Measurements from ENCODE around the gene ZBP1. TPM values are rescaled to one million over a fixed set of nuclear protein-coding genes. Genes with fewer than 3 reads are reported as not detected.

The ZBP1 gene, protein sequence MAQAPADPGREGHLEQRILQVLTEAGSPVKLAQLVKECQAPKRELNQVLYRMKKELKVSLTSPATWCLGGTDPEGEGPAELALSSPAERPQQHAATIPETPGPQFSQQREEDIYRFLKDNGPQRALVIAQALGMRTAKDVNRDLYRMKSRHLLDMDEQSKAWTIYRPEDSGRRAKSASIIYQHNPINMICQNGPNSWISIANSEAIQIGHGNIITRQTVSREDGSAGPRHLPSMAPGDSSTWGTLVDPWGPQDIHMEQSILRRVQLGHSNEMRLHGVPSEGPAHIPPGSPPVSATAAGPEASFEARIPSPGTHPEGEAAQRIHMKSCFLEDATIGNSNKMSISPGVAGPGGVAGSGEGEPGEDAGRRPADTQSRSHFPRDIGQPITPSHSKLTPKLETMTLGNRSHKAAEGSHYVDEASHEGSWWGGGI
- 0.33 TPM for polyA plus RNA-seq (ENCODE audit: insufficient read length)

DNA sequence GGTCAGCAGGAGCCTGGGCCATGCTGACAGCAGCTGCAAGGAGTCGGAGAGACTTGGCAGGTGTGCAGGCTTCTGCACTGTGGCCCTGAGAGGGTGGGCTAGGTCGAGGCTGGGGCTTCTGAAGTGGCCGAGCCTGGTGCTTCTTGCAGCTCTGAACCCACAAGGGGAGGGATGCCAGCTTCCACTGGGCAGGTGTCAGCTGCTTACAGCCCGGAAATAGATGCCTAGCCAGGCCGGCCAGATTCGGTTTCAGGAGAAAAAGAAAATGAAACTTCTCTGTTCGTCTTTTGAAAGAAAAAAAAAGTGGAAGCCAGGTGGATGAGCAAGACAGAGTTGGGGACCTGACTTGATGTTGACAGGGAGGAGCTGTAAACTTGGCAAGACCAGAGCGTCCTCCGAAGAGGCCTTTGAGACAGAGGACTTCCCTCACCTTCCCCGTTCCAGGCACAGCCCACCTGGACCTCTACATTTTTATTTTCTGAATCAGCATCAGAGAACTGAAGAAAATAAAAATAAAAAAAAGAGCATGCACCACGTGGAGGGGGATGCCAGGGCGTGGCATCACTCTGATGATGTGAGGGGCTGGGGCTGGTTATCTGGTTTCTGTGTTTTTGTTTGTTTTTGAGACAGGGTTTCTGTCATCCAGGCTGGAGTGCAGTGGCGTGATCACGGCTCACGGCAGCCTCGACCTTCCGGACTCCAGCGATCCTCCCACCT is at the start of gene ZBP1:
ZBP1 (minus strand) TSS at position 153 of the 717 bp plus-strand sequence; CDS start at position 22, 131 bp downstream.
- no peak for DNase-seq (ENCODE audit: low read depth)

DNA sequence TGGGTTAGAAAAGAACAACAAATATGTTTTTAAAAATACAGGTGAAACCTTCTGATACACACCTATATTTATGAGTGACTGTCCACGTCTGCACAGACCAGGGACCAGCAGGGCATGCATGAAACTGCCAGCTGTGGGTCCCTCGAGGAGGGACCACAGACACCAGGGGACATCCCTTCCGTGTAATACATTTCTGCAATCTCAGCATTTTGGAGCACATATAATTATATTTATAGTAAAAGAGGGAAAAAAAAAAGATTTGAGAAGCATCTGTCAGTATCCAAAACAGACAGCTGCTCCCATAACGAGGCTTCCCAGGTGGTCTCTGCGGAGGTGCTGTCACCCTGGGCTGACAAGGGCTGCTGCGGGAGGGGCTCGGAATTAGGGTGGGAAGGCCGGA is 49.4 kb upstream of the ZBP1 start:
- no peak for DNase-seq (ENCODE audit: low read depth)

DNA sequence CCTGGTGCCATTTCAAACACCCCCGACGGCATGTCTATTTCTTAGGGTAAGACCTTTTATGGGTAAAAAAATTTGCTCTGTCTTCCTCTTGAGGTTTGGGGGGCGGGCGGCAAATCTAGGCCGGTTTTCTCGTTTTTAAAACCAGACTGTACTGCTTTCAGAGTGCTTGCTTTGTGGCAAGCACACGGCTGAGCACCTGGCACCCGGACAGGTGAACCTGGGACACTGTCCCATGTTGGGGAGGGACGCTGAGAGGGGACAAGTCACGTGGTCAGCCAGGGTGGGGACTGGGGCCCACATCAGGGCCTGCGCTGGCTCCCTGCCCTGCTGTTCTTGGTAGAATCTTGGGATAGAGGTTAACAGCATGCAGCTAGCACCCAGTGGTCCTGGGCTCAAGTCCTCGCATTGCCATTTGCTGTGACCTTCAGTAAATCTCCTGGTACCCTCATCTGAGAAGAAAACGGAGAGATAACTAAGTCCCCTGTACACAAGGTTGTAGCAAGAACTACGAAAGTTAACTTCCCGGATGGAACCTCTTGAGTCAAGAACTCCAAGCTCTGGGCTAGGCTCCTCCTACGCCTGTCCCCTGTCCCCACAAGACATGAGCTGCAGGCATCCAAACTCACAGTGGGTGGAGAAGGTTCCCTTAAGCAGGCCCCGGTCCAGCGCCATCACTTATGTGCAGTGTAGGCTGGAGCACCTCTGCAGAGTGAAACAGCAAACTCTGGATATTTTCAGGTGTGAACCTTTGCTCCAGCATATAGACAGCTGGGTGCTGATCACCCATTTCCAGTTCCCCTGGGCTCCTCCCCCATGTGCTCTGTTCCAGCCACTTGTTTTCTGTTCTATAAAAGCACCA is 47.9 kb upstream of the ZBP1 start:
- DNase-seq (ENCODE audit: low read depth) = no peak

DNA sequence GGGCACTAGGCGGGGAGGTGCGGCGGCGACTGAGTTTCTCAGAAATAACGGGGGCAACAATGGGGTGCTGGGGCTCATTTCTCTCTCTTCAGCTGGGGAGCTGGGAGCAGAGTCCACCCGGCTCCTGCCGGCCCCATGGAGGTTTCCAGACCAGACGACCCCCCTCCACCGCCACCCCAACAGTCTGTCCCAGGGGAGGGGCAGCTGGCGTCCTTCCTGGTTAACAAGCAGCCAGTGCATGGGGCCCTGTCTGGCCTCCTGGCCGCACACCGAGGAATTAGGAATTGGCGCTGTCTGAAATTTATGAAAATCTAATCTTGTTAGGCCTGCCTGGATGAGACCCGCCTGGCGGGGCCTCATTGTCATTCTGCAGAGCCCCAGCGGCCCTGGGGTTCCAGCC is 47.2 kb upstream of the ZBP1 start:
- no peak for DNase-seq (ENCODE audit: low read depth)

DNA sequence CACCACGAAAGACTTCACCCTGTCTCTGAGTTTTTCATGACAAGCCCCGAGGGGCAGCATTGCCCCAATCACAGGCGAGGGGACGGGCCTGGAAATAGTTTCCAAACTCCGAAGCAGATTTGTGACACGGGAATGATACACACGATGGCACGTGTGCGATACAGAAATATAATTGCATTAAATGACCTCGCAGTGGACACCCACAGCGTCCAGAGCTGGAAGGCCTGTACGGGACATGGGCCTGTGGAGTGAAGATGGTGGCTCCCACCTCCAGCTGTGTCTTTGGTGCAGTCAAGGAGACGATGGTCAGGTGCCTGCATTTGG is 46.6 kb upstream of the ZBP1 start:
- DNase-seq (ENCODE audit: low read depth) = no peak

DNA sequence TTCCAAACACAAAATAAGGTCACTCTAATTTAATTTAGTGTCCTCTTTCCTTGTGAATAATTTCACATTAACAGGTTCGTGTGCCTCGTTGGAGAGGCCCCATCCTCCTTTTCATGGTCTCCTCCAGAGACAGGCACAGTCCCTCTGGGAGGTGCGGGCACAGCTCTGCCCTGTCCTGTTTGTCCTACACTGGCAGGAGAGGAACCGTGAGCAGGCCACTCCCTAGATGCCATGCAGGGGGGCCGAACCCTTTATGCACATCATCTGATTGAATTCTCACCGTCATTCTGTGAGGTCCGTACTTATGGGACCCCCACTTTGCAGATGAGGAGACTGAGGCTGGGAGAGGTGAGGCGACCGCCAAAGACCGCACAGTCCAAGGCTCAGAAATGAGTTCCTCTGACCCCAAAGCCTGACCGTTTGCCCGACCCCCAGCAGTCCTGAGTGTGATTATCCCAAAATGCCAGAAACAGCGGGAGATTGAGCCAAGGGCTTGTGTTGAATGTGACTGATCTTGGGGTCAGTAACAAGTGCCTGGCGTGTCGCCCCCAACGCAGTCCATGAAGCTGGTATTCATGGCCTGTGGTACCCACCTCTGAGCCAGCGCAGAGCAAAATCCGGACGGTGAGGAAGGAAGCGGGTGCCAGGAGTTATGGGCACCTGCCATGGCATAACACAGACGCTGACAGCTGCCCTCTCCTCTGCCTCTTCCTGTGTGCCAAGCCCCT is 46.0 kb upstream of the ZBP1 start:
- DNase-seq (ENCODE audit: low read depth) = no peak

DNA sequence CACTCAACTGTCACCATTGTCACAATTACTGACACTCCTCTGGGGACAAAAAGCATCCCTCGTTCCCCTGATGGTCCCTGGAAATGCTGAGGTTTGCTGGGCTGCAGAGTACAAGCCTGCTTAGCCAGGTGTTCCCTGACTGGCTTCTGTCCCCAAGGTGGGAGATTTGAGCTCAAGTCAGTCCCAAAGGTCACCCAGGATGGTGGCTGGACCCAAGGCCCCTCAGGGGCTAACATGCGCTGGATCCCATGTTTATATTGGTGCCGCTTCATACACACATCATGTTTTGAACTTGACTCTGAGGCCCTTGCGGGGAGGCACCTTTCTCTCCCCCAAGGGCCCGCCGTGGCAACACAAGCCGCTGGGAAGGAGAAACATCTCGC is 45.4 kb upstream of the ZBP1 start:
- no peak for DNase-seq (ENCODE audit: low read depth)

DNA sequence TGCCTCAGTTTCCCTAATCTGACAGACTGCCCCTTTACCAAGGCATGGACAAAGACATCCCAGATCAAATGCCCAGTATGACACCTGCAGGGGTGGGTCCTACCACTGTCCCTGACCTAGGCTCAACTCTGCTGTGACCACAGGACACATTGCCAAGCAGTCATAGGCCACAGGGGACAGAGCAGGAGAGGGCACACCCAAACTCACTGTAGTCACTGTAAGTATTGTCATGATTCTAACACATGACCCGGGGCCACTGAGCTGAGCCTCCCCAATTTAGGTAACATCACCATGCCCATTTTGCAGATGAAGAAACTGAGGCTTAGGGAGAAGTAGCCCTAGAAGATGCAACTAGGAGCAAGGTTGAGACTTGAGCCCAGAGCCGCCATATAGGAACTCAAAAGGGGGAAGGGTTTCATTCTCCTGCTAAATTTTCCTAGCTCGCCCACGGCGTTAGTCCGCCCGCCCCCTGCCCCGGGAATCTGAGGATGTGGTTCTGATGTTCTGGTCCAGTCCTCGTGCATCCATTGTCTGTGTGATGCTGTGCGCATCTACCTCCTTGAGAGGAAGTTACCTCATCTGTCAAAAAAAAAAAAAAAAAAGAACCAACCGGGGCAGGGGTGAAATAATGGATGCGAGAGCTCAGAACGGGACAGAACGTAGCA is 44.8 kb upstream of the ZBP1 start:
- DNase-seq (ENCODE audit: low read depth) = no peak

DNA sequence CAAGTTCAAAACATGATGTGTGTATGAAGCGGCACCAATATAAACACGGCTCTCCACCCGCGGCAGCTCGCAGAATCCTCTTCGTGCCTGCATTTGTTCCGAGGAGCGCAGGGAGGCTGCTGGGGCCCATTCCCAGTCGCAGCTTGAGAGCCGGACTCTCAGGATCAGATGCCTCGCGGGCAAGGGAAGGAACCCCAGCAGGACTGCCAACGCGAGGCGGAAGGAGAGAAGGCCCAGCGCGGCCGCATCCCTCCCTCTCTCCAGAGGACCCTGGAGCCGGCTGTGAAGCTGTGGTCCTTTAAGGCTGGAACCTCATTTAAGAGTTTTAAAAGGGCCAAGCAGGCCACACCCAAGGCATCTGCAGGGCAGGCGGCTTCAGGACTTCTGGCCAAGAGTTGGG is 44.2 kb upstream of the ZBP1 start:
- no peak for DNase-seq (ENCODE audit: low read depth)

DNA sequence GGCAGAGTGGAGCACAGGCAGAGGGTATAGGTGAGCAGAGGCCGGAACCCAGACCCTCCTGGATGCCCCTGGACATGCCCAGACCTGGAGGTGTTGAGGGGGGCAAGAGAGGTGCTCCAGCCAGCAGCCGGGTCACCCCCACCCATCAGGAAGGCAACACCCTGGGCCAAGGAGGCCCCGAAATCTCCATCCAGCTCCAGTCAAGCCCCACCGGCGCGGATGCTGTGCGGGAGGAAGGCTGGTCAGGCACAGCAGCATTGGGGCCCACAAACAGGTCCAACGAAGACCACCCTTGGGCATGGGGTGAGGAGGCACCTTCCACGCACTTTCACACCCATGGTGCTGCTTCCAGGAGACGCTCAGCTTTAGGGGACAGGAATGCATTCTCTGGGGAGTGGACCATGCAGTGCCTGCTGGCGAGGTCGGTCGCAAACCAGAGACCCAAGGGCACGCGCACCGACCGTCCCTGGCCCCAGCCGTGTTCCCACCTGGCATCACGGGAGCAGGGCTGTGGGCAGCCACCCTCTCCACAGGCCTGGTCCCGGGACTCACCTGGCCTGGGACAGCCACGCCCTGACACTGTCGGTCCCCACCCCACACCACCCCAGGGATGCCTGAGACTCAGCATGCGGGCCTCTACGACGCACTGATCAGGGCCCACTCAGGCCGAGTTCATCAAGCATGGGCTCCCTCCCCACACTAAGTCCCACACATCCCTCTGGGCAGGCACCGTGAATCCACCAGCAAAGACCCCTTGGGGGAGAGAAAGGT is 43.6 kb upstream of the ZBP1 start:
- no peak for DNase-seq (ENCODE audit: low read depth)

DNA sequence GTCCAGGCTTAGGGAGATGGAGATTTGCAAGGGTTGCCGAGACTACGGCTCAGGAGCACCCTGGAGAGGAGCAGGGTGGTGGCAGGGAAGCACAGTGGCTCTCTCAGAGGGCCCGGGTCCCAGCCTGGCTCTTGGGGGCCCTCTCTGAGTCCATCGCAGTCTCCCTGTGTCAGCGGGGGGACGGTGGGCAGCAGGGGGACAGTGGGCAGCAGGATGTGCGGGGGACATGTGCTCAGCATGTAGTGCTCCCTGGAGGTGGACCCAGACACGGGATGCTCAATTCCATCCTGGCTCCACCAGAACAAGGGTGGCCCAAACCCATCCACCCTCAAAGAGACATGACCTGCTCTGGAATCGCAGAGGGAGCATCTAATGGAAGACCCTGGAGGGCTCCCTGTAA is 43.0 kb upstream of the ZBP1 start:
- no peak for DNase-seq (ENCODE audit: low read depth)

DNA sequence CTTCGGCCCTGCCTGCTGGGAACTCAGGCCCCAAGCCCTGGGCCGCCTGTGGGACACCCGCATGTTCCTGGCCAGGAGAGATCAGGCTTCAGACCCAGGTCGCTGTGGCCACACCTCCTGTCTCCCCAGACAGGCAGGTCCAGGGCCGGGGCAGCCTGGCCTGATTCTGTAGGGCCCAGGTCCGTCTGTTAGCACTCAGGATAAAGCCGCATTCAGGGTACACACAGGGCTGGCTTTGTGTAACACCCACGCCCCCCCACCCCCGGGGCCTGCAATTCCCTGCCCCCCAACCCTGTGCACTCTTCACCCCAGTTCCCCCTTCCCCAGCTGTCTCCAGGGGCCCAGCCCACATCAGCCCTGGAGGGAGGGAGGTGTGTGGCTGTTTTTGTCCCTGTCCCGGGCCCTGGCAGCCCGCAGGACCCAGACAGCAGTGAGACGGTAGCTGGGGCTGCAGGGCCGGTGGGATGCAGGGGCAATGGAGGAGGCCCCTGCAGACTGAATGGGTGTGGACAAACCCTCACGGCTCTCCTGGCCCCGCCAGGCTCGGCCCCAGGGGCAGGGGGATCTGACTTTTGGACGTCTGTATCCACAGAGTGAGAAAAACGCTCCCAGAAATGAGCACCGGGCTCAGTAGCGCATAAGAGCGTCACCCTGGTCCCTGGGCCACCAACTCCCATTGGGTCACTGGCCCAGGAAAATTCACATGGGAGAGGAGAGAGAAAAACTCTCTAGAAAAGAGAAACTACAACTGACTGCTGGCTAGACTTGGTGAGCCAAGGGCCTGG is 42.4 kb upstream of the ZBP1 start:
- DNase-seq (ENCODE audit: low read depth) = no peak

DNA sequence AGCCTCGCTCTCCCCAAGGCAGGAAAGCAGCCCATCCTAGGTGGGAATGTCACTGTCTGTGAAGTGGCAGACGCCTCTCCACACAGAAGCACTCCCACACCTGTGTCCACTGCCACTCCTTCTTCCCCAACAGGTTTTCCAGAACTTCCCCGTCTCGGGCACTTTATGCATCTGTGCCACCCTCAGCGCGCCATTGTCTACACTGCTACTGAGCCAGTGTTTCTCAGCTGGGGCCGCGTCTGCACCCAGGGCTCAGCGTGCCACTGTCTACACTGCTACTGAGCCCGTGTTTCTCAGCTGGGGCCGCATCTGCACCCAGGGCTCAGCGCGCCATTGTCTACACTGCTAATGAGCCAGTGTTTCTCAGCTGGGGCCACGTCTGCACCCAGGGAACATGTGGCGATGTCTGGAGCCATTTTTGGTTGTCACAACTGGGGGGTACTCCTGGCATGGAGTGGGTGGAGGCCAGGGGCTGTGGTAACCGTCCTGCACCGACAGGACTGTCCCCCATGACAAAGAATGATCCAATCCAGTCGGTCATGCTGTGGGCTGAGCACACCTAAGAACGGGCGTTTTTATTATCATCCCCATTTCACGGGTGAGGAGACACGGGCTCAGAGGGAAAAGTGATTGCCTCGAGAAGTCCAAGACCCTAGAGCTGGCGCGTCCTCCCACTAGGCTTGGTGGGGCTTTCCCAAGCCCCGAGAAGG is 41.7 kb upstream of the ZBP1 start:
- no peak for DNase-seq (ENCODE audit: low read depth)

DNA sequence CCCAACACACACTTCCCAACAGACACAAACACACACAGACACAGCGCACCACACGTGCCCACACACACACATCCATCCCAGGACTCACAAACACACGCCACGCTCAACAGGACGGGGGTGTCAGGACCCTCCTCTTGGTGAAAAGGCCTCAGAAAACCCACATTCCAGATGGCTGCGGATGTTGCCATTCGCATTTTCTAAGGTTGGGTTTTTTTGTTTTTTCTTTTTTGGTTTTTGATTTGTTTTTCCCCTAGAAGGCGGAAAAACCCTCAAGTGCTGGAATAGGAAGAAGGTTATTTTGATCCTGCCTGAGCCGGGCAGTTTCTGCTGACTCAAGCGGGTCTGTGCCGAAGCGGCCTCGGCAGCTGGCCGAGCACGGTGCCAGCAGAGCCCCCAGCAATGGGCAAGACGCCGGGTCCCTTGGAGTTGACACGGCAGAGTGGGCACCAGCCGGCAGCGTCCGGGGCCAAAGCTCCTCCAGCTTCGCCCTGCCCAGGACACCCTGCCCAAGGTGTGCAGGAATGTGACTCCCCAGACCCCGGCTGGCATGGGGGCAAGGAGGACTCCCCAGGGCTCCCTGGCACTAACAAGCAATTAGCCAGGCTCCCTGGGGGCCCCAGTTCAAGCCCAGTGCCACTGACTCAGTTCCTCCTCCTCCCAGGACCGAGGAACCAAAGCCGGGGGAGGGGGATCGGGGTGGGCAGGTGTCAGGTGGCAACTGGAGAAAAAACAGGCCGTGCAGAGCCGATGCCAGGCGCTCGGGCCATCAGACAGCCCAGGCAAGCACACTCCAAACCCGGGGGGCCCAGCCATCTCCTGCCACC is 40.9 kb upstream of the ZBP1 start:
- DNase-seq (ENCODE audit: low read depth) = no peak

DNA sequence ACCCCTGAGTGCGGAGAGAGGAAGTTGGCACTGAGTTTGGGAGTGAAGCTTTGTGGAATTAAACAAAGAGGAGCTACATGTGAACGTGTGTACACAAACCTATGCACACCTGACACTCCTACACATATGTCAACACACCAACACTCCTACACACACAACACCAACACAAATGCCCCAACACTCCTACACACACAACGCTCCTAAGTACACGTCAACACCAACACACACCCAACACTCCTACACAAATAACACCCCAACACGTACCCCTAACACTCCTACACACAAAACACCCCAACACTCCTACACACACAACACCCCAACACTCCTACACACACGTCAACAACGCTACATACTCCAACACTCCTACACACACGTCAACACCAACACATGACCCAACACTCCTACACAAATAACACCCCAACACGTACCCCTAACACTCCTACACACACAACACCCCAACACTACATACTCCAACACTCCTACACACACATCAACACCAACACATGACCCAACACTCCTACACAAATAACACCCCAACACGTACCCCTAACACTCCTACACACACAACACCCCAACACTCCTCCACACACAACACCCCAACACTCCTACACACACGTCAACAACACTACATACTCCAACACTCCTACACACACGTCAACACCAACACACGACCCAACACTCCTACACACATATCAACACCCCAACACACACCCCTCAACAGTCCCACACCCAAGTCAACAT is 40.1 kb upstream of the ZBP1 start:
- no peak for DNase-seq (ENCODE audit: low read depth)

DNA sequence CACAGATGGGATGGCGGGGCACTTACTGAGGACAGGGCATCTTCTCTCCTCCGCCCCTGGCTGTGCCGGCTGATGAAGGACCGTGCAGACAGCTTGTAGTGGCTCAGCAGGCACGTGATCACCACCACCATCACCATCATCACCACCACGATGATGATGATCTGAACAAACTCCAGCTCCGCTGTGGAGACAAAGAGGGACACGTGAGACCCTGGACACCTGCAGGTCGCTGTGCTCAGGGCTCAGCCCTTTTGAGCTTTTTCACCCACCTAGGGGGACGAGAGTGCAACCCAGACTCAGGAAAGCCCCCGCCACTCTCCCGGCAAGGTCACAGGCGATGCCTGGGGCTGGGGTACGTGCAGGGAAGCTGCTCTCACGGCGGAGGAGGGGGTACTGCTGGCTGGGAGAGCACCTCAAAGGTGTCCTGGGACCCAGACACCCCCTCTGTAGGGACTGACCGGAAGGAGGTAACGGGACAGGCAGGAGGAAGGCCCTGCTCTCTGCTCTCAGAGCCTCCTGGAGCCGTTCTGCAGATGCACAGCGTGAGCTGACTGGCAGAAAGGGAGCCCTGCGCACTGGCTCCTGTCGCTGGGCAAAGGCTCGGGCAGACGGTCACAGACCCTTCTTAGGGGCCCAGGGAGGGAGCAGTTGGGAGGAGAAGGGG is 39.4 kb upstream of the ZBP1 start:
- DNase-seq (ENCODE audit: low read depth) = no peak

Data from forelimb muscle (tissue), 1 donor.